Measurements from ENCODE around the gene HERPUD2. TPM values are rescaled to one million over a fixed set of nuclear protein-coding genes. Genes with fewer than 3 reads are reported as not detected.
A peak's percentile ranks its signal among the peaks of the same experiment; 100 is the strongest.

Gene HERPUD2
- total and polyA plus RNA-seq, 2 experiments from 2014 or later = 25.5 to 28.0 TPM

- no peak overlapping the region for H3K4me3 ChIP-seq
- H3K4me1 ChIP-seq (ENCODE audit: insufficient read depth) = peaks cover 10% of the 10 kb centered on the region
- H3K79me2 ChIP-seq = peaks cover 48% of the 10 kb centered on the region
- H3K36me3 ChIP-seq (replicated peaks; ENCODE audit: insufficient read depth, low read depth) = no peaks in the 10 kb centered on the region
- no peak overlapping the region for H2AFZ ChIP-seq
- H3K9me3 ChIP-seq (ENCODE audit: low read depth) = peaks cover 5% of the 10 kb centered on the region
- 98% methylated on average over 4 of the region's 4 CpGs for WGBS (ENCODE audit: low lambda C conversion rate, missing lambda C conversion rate)
- TF ChIP-seq EZH2phosphoT487 (IDR thresholded peaks at IDR 0.05; ENCODE audit: low read depth, severe bottlenecking, unreplicated experiment) = no peak
- no peak for TF ChIP-seq EZH2 (IDR thresholded peaks at IDR 0.05; ENCODE audit: borderline replicate concordance)
- no peak for TF ChIP-seq CTCF (IDR thresholded peaks at IDR 0.05; ENCODE audit: poor library complexity)
- H3K27me3 ChIP-seq = no peaks in the 10 kb centered on the region
- H3K9me2 ChIP-seq (replicated peaks; ENCODE audit: insufficient read depth) = no peaks in the 10 kb centered on the region
- DNase-seq (ENCODE audit: low spot score) = no peak
- H3K27ac ChIP-seq = no peak overlapping the region
- H4K20me1 ChIP-seq (ENCODE audit: insufficient read depth, poor library complexity, severe bottlenecking) = no peaks in the 10 kb centered on the region
- no peak overlapping the region for H3K4me2 ChIP-seq
Observed at GRCh38 chr7:35650751-35651150, 44.2 kb downstream of the HERPUD2 start.

GRCh38 chr7:35649711-35650110, 45.2 kb downstream of the HERPUD2 start:
- H2AFZ ChIP-seq = no peak overlapping the region
- 58% methylated on average over 3 of the region's 3 CpGs for WGBS (ENCODE audit: low lambda C conversion rate, missing lambda C conversion rate)
- peaks cover 5% of the 10 kb centered on the region for H3K9me3 ChIP-seq (ENCODE audit: low read depth)
- H3K4me1 ChIP-seq (ENCODE audit: insufficient read depth) = peaks cover 10% of the 10 kb centered on the region
- TF ChIP-seq CTCF (IDR thresholded peaks at IDR 0.05; ENCODE audit: poor library complexity) (no peak), EZH2phosphoT487 (IDR thresholded peaks at IDR 0.05; ENCODE audit: low read depth, severe bottlenecking, unreplicated experiment) (no peak), EZH2 (IDR thresholded peaks at IDR 0.05; ENCODE audit: borderline replicate concordance) (no peak)
- no peaks in the 10 kb centered on the region for H3K36me3 ChIP-seq (replicated peaks; ENCODE audit: insufficient read depth, low read depth)
- no peak overlapping the region for H3K4me3 ChIP-seq
- H3K4me2 ChIP-seq = no peak overlapping the region
- H3K9me2 ChIP-seq (replicated peaks; ENCODE audit: insufficient read depth) = no peaks in the 10 kb centered on the region
- no peak for DNase-seq (ENCODE audit: low spot score)
- no peak overlapping the region for H3K27ac ChIP-seq
- no peaks in the 10 kb centered on the region for H3K27me3 ChIP-seq
- H4K20me1 ChIP-seq (ENCODE audit: insufficient read depth, poor library complexity, severe bottlenecking) = no peaks in the 10 kb centered on the region
- H3K79me2 ChIP-seq = peaks cover 38% of the 10 kb centered on the region

- H3K36me3 ChIP-seq (replicated peaks; ENCODE audit: insufficient read depth, low read depth) = no peaks in the 10 kb centered on the region
- H3K4me3 ChIP-seq = no peak overlapping the region
- no peaks in the 10 kb centered on the region for H3K9me2 ChIP-seq (replicated peaks; ENCODE audit: insufficient read depth)
- H2AFZ ChIP-seq = no peak overlapping the region
- H3K4me2 ChIP-seq = no peak overlapping the region
- TF ChIP-seq EZH2phosphoT487 (IDR thresholded peaks at IDR 0.05; ENCODE audit: low read depth, severe bottlenecking, unreplicated experiment) (no peak), CTCF (IDR thresholded peaks at IDR 0.05; ENCODE audit: poor library complexity) (no peak), EZH2 (IDR thresholded peaks at IDR 0.05; ENCODE audit: borderline replicate concordance) (no peak)
- no peaks in the 10 kb centered on the region for H4K20me1 ChIP-seq (ENCODE audit: insufficient read depth, poor library complexity, severe bottlenecking)
- peaks cover 5% of the 10 kb centered on the region for H3K9me3 ChIP-seq (ENCODE audit: low read depth)
- peaks cover 10% of the 10 kb centered on the region for H3K4me1 ChIP-seq (ENCODE audit: insufficient read depth)
- peak; percentile 18 for DNase-seq (ENCODE audit: low spot score)
- WGBS (ENCODE audit: low lambda C conversion rate, missing lambda C conversion rate) = 95% methylated on average over 3 of the region's 3 CpGs
- H3K27ac ChIP-seq = peak overlapping the region; percentile 76
- H3K79me2 ChIP-seq = peaks cover 36% of the 10 kb centered on the region
- no peaks in the 10 kb centered on the region for H3K27me3 ChIP-seq
Observed at GRCh38 chr7:35648367-35648766, 46.6 kb downstream of the HERPUD2 start.

GRCh38 chr7:35647171-35647574, 47.8 kb downstream of the HERPUD2 start:
- Histone ChIP-seq H4K20me1 (ENCODE audit: insufficient read depth, poor library complexity, severe bottlenecking) (no peaks in the 10 kb centered on the region), H3K4me1 (ENCODE audit: insufficient read depth) (peaks cover 10% of the 10 kb centered on the region), H3K4me3 (no peak overlapping the region), H3K4me2 (peak overlapping the region; percentile 55), H3K9me2 (replicated peaks; ENCODE audit: insufficient read depth) (no peaks in the 10 kb centered on the region), H3K9me3 (ENCODE audit: low read depth) (no peaks in the 10 kb centered on the region), H2AFZ (no peak overlapping the region), H3K27me3 (no peaks in the 10 kb centered on the region), H3K36me3 (replicated peaks; ENCODE audit: insufficient read depth, low read depth) (no peaks in the 10 kb centered on the region), H3K79me2 (peaks cover 35% of the 10 kb centered on the region), H3K27ac (peak overlapping the region; percentile 76)
- DNase-seq (ENCODE audit: low spot score) = peak; percentile 66
- TF ChIP-seq EZH2 (IDR thresholded peaks at IDR 0.05; ENCODE audit: borderline replicate concordance) = no peak
- TF ChIP-seq EZH2phosphoT487 (IDR thresholded peaks at IDR 0.05; ENCODE audit: low read depth, severe bottlenecking, unreplicated experiment) = no peak
- TF ChIP-seq CTCF (IDR thresholded peaks at IDR 0.05; ENCODE audit: poor library complexity) = no peak
- 23% methylated on average over 4 of the region's 4 CpGs for WGBS (ENCODE audit: low lambda C conversion rate, missing lambda C conversion rate)

Data from hepatocyte (in vitro differentiated cells).